ENCODE measurements around the gene CGAS. TPM values are rescaled to one million over a fixed set of nuclear protein-coding genes. Genes with fewer than 3 reads are reported as not detected.

The CGAS gene
- total and polyA plus RNA-seq, 2 of the 13 experiments (the other 11 are each of a cell fraction or from before 2014, with no cell fraction given) = 0.03 to 0.07 TPM

DNA sequence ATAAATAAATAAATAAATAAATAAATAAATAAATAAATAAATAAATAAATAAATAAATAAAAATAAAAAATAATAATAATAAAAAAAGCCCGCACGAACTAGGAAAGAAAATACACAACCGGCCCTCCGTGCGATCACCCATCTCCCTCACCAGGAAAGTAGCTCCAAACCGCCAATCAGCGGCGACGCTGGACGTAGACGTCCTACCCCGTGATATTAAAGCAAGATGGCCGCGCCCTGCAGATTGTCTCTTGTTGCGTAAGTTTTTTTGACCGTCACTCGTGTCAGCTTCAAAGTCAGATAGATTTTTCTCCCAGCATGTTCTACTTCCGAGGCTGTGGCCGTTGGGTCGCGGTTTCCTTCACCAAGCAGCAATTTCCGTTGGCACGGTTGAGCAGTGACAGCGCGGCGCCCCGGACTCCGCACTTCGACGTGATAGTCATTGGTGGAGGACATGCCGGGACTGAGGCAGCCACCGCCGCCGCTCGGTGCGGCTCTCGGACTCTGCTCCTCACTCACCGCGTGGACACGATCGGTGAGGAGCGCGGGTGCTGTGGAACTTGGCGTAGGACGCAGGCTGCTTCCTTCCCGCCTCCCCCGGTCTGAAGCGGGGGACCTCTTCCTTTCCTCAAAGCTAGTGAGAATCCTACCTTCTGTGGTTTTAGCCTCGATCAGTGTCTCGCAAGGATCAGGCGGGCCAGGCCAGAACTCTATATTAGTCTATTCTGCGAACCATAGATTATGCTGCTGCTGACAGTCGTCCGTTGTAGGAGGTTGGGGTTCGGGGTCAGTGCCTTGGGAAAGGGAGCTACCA is 9.6 kb upstream of the CGAS start, which contains the start of gene MTO1 (continued):
- no peak for TF ChIP-seq ZUFSP (CRISPR knock-in tag; IDR thresholded peaks at IDR 0.05; ENCODE audit: borderline replicate concordance)
- TF ChIP-seq HNRNPLL (IDR thresholded peaks at IDR 0.05; ENCODE audit: low read depth, low read length, poor library complexity, severe bottlenecking) = peak; percentile 56
- TF ChIP-seq, protein P1, sequence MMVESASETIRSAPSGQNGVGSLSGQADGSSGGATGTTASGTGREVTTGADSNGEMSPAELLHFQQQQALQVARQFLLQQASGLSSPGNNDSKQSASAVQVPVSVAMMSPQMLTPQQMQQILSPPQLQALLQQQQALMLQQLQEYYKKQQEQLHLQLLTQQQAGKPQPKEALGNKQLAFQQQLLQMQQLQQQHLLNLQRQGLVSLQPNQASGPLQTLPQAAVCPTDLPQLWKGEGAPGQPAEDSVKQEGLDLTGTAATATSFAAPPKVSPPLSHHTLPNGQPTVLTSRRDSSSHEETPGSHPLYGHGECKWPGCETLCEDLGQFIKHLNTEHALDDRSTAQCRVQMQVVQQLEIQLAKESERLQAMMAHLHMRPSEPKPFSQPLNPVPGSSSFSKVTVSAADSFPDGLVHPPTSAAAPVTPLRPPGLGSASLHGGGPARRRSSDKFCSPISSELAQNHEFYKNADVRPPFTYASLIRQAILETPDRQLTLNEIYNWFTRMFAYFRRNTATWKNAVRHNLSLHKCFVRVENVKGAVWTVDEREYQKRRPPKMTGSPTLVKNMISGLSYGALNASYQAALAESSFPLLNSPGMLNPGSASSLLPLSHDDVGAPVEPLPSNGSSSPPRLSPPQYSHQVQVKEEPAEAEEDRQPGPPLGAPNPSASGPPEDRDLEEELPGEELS (CRISPR knock-in tag; IDR thresholded peaks at IDR 0.05) = no peak; the same call in 1 of the 2 replicates
- TF ChIP-seq, protein P2, sequence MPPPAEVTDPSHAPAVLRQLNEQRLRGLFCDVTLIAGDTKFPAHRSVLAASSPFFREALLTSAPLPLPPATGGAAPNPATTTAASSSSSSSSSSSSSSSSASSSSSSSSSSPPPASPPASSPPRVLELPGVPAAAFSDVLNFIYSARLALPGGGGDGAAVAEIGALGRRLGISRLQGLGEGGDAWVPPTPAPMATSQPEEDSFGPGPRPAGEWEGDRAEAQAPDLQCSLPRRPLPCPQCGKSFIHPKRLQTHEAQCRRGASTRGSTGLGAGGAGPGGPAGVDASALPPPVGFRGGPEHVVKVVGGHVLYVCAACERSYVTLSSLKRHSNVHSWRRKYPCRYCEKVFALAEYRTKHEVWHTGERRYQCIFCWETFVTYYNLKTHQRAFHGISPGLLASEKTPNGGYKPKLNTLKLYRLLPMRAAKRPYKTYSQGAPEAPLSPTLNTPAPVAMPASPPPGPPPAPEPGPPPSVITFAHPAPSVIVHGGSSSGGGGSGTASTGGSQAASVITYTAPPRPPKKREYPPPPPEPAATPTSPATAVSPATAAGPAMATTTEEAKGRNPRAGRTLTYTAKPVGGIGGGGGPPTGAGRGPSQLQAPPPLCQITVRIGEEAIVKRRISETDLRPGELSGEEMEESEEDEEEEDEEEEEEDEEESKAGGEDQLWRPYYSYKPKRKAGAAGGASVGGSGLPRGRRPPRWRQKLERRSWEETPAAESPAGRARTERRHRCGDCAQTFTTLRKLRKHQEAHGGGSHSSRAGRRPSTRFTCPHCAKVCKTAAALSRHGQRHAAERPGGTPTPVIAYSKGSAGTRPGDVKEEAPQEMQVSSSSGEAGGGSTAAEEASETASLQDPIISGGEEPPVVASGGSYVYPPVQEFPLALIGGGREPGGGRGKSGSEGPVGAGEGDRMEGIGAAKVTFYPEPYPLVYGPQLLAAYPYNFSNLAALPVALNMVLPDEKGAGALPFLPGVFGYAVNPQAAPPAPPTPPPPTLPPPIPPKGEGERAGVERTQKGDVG (CRISPR knock-in tag; IDR thresholded peaks at IDR 0.05; ENCODE audit: borderline replicate concordance) = no peak
- TF ChIP-seq ZC3H4 (CRISPR knock-in tag; IDR thresholded peaks at IDR 0.05; ENCODE audit: borderline replicate concordance) = no peak
- no peak for TF ChIP-seq MAFG (CRISPR knock-in tag; IDR thresholded peaks at IDR 0.05)
- peak; percentile 85 for TF ChIP-seq POLR2G (IDR thresholded peaks at IDR 0.05; ENCODE audit: low read depth, low read length)
- TF ChIP-seq HCFC1 (IDR thresholded peaks at IDR 0.05; ENCODE audit: low read depth, low read length) = no peak; the same call in 1 of the 2 replicates
- peak; percentile 72; the same call in 1 of the 2 replicates for TF ChIP-seq ZNF589 (CRISPR knock-in tag; conservative IDR thresholded peaks at IDR 0.05)
- peak; percentile 26; the same call in 1 of the 2 replicates for TF ChIP-seq IRX3 (CRISPR knock-in tag; IDR thresholded peaks at IDR 0.05; ENCODE audit: borderline replicate concordance, low read depth)
- TF ChIP-seq SPEN (CRISPR knock-in tag; IDR thresholded peaks at IDR 0.05; ENCODE audit: low read depth) = no peak
- TF ChIP-seq SNAI1 (CRISPR knock-in tag; IDR thresholded peaks at IDR 0.05; ENCODE audit: borderline replicate concordance) = no peak
- no peak for TF ChIP-seq RFX5 (IDR thresholded peaks at IDR 0.05; ENCODE audit: low read depth, low read length)
- TF ChIP-seq ZBTB8A (CRISPR knock-in tag; IDR thresholded peaks at IDR 0.05; ENCODE audit: borderline replicate concordance, low read depth) = no peak
- TF ChIP-seq CBX5 (CRISPR knock-in tag; IDR thresholded peaks at IDR 0.05; ENCODE audit: borderline replicate concordance) = 0 out of 2 replicates have a peak, but pooled peaks have one; percentile 34
- TF ChIP-seq, protein P3, sequence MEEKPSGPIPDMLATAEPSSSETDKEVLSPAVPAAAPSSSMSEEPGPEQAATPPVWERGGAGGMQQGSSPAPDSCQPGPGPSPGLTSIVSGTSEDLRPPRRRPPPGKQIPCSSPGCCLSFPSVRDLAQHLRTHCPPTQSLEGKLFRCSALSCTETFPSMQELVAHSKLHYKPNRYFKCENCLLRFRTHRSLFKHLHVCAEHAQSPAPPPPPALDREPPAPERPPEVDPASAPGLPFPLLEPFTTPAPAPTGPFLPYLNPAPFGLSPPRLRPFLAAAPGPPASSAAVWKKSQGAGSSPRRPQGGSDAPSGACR (CRISPR knock-in tag; IDR thresholded peaks at IDR 0.05) = 0 out of 2 replicates have a peak, but pooled peaks have one; percentile 40
- no peak for TF ChIP-seq RFXAP (CRISPR knock-in tag; IDR thresholded peaks at IDR 0.05; ENCODE audit: borderline replicate concordance)
- TF ChIP-seq ZNF260 (CRISPR knock-in tag; IDR thresholded peaks at IDR 0.05; ENCODE audit: borderline replicate concordance, low read depth) = no peak
- TF ChIP-seq, protein P4, sequence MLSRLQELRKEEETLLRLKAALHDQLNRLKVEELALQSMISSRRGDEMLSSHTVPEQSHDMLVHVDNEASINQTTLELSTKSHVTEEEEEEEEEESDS (CRISPR knock-in tag; IDR thresholded peaks at IDR 0.05; ENCODE audit: borderline replicate concordance) = no peak
- peak; percentile 83 for TF ChIP-seq HDAC1 (CRISPR knock-in tag; IDR thresholded peaks at IDR 0.05)
- no peak for TF ChIP-seq STAT5B (CRISPR knock-in tag; IDR thresholded peaks at IDR 0.05)
